ENCODE data around the gene FERMT3.

GRCh38 chr11:64251753-64252002, 45.2 kb downstream of the FERMT3 start:
- TF ChIP-seq POLR2A (IDR thresholded peaks at IDR 0.05) (no peak), EP300 (IDR thresholded peaks at IDR 0.05) (no peak)
- TF ChIP-seq, protein P1, sequence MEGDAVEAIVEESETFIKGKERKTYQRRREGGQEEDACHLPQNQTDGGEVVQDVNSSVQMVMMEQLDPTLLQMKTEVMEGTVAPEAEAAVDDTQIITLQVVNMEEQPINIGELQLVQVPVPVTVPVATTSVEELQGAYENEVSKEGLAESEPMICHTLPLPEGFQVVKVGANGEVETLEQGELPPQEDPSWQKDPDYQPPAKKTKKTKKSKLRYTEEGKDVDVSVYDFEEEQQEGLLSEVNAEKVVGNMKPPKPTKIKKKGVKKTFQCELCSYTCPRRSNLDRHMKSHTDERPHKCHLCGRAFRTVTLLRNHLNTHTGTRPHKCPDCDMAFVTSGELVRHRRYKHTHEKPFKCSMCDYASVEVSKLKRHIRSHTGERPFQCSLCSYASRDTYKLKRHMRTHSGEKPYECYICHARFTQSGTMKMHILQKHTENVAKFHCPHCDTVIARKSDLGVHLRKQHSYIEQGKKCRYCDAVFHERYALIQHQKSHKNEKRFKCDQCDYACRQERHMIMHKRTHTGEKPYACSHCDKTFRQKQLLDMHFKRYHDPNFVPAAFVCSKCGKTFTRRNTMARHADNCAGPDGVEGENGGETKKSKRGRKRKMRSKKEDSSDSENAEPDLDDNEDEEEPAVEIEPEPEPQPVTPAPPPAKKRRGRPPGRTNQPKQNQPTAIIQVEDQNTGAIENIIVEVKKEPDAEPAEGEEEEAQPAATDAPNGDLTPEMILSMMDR (IDR thresholded peaks at IDR 0.05): no peak
